Nephron (organoid): ENCODE results near the gene SSH2.
"Not testable (repeated sequence)": the region's sequence is repeated elsewhere in the genome, so short reads cannot be mapped to it uniquely, and the experiment has no call there.

ENCODE experiments used
- H3K27ac Mint-ChIP-seq, 3 experiments: 2 replicates each; pipeline ENCODE4 v1.8.0; 2020; ENCODE audit warnings: mixed read lengths in 3 of 3, mild to moderate bottlenecking in 2 of 3, moderate library complexity in 1 of 3
- H3K27me3 Mint-ChIP-seq: 2 replicates; pipeline ENCODE4 v1.8.0; 2021; ENCODE audit warnings: low read depth, mild to moderate bottlenecking, moderate library complexity, mixed read lengths
- H3K36me3 Mint-ChIP-seq: 2 replicates; pipeline ENCODE4 v1.8.0; 2020; ENCODE audit warnings: low read depth, mixed read lengths
- H3K4me1 Mint-ChIP-seq: 2 replicates; pipeline ENCODE4 v1.8.0; 2020; ENCODE audit warnings: mixed read lengths
- H3K4me3 Mint-ChIP-seq, 3 experiments: 2 replicates each; pipeline ENCODE4 v1.8.0; 2020; ENCODE audit warnings: mild to moderate bottlenecking in 3 of 3, mixed read lengths in 3 of 3, moderate library complexity in 2 of 3
- H3K9me3 Mint-ChIP-seq: 2 replicates; pipeline ENCODE4 v1.8.0; 2020; ENCODE audit warnings: mixed read lengths
- TF ChIP-seq, protein P1 (sequence below), 3 experiments: fragments of 200-600 bp; sonication (generic); IDR thresholded peaks; one replicate each; pipeline ENCODE4 v1.5.0; 2021; ENCODE audit warnings: antibody characterized with exemption in 3 of 3; ENCODE audit not compliant: unreplicated experiment in 3 of 3

SSH2 gene

DNA sequence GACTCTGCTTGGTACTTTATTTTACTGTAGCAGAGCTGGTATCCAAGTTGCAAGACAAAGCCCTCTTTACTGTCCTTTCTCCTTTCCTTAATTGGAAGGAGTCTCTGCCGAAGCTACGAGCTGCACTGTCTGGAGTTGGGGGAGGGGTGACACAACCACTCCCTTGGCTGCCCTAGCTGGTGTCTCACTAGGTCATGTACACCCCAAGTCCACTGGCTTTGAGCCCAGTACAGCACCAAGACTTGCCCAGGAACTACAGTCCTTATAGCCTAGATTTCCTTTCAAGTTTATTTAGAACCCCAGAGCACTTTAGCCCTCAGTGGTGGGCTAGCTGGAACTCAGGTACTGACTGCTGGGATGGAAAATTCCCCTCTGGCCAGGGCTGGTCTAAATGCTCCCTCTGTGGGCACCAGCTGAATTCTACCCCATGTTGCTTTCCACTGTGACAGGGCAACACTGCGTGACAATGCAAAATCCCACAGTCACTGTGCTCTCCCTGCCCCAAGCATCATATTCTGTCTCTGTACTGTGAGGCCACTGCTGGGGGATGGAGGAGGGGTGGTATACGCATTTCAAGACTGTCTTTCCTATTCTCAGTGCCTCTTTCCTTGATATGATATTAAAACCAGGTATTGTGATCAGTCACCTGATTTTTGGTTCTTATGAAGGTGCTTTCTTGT, 29.8 kb upstream of the SSH2 start:
- Mint-ChIP-seq H3K9me3 (peaks cover 20% of the 10 kb centered on the region), H3K4me1 (no peaks in the 10 kb centered on the region), H3K27ac (no peak overlapping the region), H3K36me3 (no peaks in the 10 kb centered on the region), H3K4me3 (no peak overlapping the region), H3K27me3 (peaks cover 4% of the 10 kb centered on the region)
- TF ChIP-seq, protein P1, sequence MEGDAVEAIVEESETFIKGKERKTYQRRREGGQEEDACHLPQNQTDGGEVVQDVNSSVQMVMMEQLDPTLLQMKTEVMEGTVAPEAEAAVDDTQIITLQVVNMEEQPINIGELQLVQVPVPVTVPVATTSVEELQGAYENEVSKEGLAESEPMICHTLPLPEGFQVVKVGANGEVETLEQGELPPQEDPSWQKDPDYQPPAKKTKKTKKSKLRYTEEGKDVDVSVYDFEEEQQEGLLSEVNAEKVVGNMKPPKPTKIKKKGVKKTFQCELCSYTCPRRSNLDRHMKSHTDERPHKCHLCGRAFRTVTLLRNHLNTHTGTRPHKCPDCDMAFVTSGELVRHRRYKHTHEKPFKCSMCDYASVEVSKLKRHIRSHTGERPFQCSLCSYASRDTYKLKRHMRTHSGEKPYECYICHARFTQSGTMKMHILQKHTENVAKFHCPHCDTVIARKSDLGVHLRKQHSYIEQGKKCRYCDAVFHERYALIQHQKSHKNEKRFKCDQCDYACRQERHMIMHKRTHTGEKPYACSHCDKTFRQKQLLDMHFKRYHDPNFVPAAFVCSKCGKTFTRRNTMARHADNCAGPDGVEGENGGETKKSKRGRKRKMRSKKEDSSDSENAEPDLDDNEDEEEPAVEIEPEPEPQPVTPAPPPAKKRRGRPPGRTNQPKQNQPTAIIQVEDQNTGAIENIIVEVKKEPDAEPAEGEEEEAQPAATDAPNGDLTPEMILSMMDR (IDR thresholded peaks at IDR 0.05; ENCODE audit: unreplicated experiment in 3 of 3), result no peak

DNA sequence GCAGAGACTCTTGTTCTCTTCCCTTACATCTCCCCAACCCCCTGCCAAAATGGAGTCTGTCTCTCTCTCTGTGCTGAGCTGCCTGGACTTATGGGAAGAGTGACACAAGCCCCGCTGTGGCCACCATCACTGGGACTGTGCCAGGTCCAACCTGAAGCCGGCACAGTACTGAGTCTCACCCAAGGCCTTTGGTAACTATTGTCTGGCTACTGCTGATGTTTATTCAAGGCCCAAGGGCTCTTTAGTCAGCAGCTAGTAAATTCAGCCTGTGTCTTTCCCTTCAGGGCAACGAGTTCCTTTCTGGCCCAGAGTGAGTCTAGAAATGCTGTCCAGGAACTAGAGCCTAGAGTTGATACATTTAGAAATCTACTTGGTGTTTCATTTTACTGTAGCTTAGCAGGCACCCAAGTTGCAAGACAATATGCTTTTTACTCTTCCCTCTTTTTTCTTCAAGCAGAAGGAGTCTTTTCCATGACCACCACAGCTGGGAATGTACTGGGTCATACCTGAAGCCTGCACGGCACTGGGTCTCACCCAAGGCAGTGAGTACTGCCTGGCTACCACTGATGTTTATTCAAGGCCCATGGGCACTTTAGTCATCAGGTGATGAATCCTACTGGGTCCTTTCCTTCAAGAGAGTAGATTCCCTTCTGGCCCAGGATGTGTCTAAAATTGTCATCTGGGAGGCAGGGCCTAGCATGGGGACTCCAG, 29.1 kb upstream of the SSH2 start:
- Mint-ChIP-seq H3K4me3 (no peak overlapping the region), H3K36me3 (no peaks in the 10 kb centered on the region), H3K27me3 (no peaks in the 10 kb centered on the region), H3K9me3 (peaks cover 20% of the 10 kb centered on the region), H3K4me1 (no peaks in the 10 kb centered on the region), H3K27ac (no peak overlapping the region)
- TF ChIP-seq, protein P1 (IDR thresholded peaks at IDR 0.05; ENCODE audit: unreplicated experiment in 3 of 3), result no peak

DNA sequence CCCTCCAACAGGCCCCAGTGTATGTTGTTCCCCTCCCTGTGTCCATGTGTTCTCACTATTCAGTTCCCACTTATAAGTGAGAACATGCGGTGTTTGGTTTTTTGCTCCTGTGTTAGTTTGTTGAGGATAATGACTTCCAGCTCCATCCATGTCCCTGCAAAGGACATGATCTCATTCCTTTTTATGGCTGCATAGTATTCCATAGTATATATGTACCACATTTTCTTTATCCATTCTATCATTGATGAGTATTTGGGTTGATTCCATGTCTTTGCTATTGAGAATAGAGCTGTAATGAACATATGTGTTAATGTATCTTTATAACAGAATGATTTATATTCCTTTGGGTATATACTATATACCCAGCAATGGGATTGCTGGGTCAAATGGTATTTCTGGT, 27.5 kb upstream of the SSH2 start:
- H3K27ac Mint-ChIP-seq, H3K4me3 Mint-ChIP-seq, H3K27me3 Mint-ChIP-seq, H3K36me3 Mint-ChIP-seq, H3K4me1 Mint-ChIP-seq: not testable (repeated sequence)
- H3K9me3 Mint-ChIP-seq, result peaks cover 22% of the 10 kb centered on the region

DNA sequence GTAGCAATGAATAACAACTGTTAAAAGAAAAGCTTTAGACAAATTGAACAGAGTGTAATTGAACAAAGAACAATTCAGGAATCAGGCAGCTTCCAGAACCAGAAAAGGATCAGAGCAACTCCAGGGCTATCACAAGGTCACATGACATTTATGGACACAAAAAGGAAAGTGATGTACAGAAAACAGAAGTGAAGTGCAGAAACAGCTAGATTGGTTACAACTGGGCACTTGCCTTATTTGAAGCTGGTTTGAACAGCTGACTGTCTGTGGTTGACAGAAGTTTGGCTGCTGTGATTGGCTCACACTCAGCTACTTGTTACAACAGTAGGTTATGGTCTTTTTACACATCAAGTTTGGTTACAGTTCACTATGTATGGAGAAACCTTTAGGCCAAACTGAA, 26.2 kb upstream of the SSH2 start:
- peaks cover 22% of the 10 kb centered on the region for H3K9me3 Mint-ChIP-seq
- H3K4me3 Mint-ChIP-seq, result no peak overlapping the region
- no peak overlapping the region for H3K27ac Mint-ChIP-seq
- TF ChIP-seq, protein P1 (IDR thresholded peaks at IDR 0.05; ENCODE audit: unreplicated experiment in 3 of 3), result no peak
- no peaks in the 10 kb centered on the region for H3K27me3 Mint-ChIP-seq
- peaks cover 4% of the 10 kb centered on the region for H3K36me3 Mint-ChIP-seq
- no peaks in the 10 kb centered on the region for H3K4me1 Mint-ChIP-seq

DNA sequence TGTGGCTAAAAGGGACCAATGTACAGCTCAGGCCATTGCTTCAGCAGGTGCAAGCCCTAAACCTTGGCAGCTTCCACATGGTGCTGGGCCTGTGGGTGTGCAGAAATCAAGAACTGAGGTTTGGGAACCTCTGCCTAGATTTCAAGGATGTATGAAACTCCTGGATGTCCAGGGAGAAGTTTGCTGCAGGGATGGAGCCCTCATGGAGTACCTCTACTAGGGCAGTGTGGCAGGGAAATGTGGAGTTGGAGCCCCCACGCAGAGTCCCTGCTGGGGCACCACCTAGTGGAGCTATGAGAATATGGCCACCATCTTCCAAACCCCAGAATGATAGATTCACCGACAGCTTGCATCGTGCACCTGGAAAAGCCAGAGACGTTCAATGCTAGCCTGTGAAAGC, 24.4 kb upstream of the SSH2 start:
- no peaks in the 10 kb centered on the region for H3K27me3 Mint-ChIP-seq
- H3K27ac Mint-ChIP-seq, result no peak overlapping the region
- no peak overlapping the region for H3K4me3 Mint-ChIP-seq
- no peaks in the 10 kb centered on the region for H3K4me1 Mint-ChIP-seq
- TF ChIP-seq, protein P1 (IDR thresholded peaks at IDR 0.05; ENCODE audit: unreplicated experiment in 3 of 3), result no peak
- H3K9me3 Mint-ChIP-seq, result peaks cover 22% of the 10 kb centered on the region
- peaks cover 4% of the 10 kb centered on the region for H3K36me3 Mint-ChIP-seq

DNA sequence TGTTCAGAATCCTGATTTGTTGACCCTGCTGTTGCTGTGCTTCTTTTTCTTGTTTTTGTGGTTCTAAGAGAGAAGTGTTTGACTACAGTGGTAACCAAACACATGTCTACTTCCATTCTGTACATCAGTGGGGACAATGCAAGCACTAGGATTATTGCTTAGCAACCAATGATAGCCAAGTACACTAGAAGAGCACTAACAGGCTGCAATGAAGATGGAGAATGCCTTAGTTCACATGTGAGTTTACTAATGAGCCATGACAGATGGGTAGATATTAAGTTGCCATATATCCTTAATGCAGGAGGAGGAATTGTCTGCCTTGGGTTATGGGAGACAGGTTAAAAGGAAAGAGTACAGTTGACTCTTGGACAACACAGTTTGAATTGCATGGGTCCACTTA, 19.7 kb upstream of the SSH2 start:
- Mint-ChIP-seq H3K27ac (no peak overlapping the region), H3K36me3 (peaks cover 4% of the 10 kb centered on the region), H3K27me3 (no peaks in the 10 kb centered on the region), H3K4me1 (no peaks in the 10 kb centered on the region), H3K4me3 (no peak overlapping the region), H3K9me3 (peaks cover 13% of the 10 kb centered on the region)
- TF ChIP-seq, protein P1 (IDR thresholded peaks at IDR 0.05; ENCODE audit: unreplicated experiment in 3 of 3), result no peak
